OCI-LY7 (cell line): ENCODE results near the gene ASS1. TPM values are rescaled to one million over a fixed set of nuclear protein-coding genes. Genes with fewer than 3 reads are reported as not detected.

Experiments
- BruUV-seq: library from RNA; stranded (reverse); fragments of 400-500 nt; replicated peaks from 2 replicates; lab custom pipeline; 2021; lab: Mats Ljungman, UMichigan
- CTCF ChIA-PET: fragments of 300-600 bp; sonication (Branson Sonifier 250); formaldehyde crosslinking; loops from one replicate; lab custom pipeline; 2022; ENCODE audit warnings: antibody characterized with exemption; ENCODE audit not compliant: unreplicated experiment; lab: Charles Lee
- POLR2A ChIA-PET: fragments of 300-600 bp; sonication (Branson Sonifier 250); formaldehyde crosslinking; loops from one replicate; lab custom pipeline; 2022; ENCODE audit warnings: antibody characterized with exemption; lab: Charles Lee
- DNase-seq: peaks from one replicate; pipeline ENCODE4 v3.0.0-alpha.2; 2015; ENCODE audit warnings: low spot score
- H2AFZ ChIP-seq: fragments of 200-600 bp; sonication (generic), shearing (Covaris generic); 2 replicates; pipeline ENCODE4 v1.6.1; 2014; ENCODE audit warnings: mild to moderate bottlenecking, antibody characterized with exemption, low read length, moderate library complexity
- H3K27ac ChIP-seq: fragments of 200-600 bp; sonication (generic); 2 replicates; pipeline ENCODE4 v1.5.1; 2014; ENCODE audit warnings: mixed run types, low read depth, mild to moderate bottlenecking, moderate library complexity, low read length, inconsistent platforms; ENCODE audit not compliant: poor library complexity, severe bottlenecking
- H3K36me3 ChIP-seq: fragments of 200-600 bp; sonication (generic); 2 replicates; pipeline ENCODE4 v1.6.1; 2014; ENCODE audit warnings: mild to moderate bottlenecking, antibody characterized with exemption, low read length, moderate library complexity, mixed read lengths; ENCODE audit not compliant: insufficient read depth
- H3K4me1 ChIP-seq: fragments of 200-600 bp; sonication (generic); 2 replicates; pipeline ENCODE4 v1.5.1; 2014; ENCODE audit warnings: mild to moderate bottlenecking, low read length; ENCODE audit not compliant: insufficient read depth, poor library complexity, severe bottlenecking
- H3K4me2 ChIP-seq: fragments of 200-600 bp; sonication (generic); 2 replicates; pipeline ENCODE4 v1.6.1; 2014; ENCODE audit warnings: mild to moderate bottlenecking, low read length
- H3K4me3 ChIP-seq: fragments of 200-600 bp; sonication (generic); 2 replicates; pipeline ENCODE4 v1.5.1; 2014; ENCODE audit warnings: mild to moderate bottlenecking, low read depth, low read length; ENCODE audit not compliant: poor library complexity, severe bottlenecking
- H3K79me2 ChIP-seq: fragments of 200-600 bp; sonication (generic); 2 replicates; pipeline ENCODE4 v1.6.1; 2016; ENCODE audit warnings: low read depth, mild to moderate bottlenecking, low read length, moderate library complexity, mixed read lengths; ENCODE audit not compliant: insufficient read depth
- H3K9me2 ChIP-seq: fragments of 200-600 bp; sonication (generic); 2 replicates; pipeline ENCODE4 v1.6.1; 2016; ENCODE audit warnings: mild to moderate bottlenecking, low read length, mixed read lengths; ENCODE audit not compliant: insufficient read depth
- H3K9me3 ChIP-seq: fragments of 200-600 bp; sonication (generic); 2 replicates; pipeline ENCODE4 v1.6.1; 2014; ENCODE audit warnings: mild to moderate bottlenecking, mixed run types, low read length, mixed read lengths
- H4K20me1 ChIP-seq: fragments of 200-600 bp; sonication (generic); 2 replicates; pipeline ENCODE4 v1.6.1; 2014; ENCODE audit warnings: mild to moderate bottlenecking, antibody characterized with exemption, low read length, moderate library complexity, mixed read lengths; ENCODE audit not compliant: insufficient read depth
- EZH2phosphoT487 ChIP-seq: fragments of 200-600 bp; sonication (generic); IDR thresholded peaks from 2 replicates; pipeline ENCODE4 v1.6.1; 2018; ENCODE audit warnings: low read depth, borderline replicate concordance, mild to moderate bottlenecking, mixed run types, antibody characterized with exemption, low read length, moderate library complexity, mixed read lengths
- intact Hi-C: fragments of 100-400 bp; cut with micrococcal nuclease; formaldehyde crosslinking; loops from one replicate; pipeline ENCODE4 v1.10.0; 2022; ENCODE audit not compliant: unreplicated experiment
- total RNA-seq, 2 experiments: library from RNA; depleted of rRNA in 1 of 2; stranded (reverse); fragments of >200 nt in 1 of 2; shearing (Covaris generic) in 1 of 2; gene quantifications; 2 replicates each; pipeline ENCODE4 v1.2.3, GENCODE V29; 2014 to 2022
- TF ChIP-seq, protein P1 (sequence below): fragments of 200-600 bp; sonication (generic); conservative IDR thresholded peaks from 2 replicates; pipeline ENCODE4 v1.5.1; 2014; ENCODE audit warnings: mild to moderate bottlenecking, antibody characterized with exemption, low read length, moderate library complexity, mixed read lengths

The ASS1 gene
- total RNA-seq, 2 experiments from 2014 or later: 0.70 to 16.3 TPM

DNA sequence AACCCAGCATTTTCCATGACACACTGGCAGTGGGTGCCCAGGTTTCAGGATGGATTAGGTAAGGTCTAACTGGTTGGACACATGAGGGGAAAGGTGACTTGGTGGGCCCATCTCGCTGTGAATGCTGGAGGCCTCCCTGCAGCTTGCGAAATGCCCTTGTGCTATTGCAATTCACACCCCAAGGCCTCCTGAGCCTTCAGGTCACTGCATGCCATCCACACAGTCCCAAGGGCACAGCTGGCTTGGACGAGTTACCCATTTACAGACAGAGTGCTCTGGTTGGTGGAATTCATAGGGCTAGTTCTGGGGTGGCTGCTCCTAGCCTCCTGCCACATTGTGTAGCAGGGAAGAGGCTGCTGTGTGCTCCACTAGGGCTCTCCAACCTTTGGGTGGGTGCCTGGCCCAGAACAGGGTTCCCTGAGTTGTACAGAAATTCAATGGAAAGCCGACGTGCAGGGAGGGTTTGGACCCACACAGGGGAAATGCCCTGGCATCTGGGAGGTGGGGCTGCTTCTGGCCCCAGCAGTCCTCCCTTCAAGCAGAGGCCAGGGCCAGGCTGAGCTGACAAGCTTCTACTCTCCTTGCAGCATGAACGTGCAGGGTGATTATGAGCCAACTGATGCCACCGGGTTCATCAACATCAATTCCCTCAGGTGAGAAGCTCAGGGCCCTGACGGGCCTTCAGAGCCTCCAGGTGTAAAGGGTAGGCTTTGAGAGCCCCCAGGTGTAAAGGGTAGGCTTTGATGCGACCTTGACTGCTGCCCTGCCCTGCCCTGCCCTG is 54.3 kb downstream of the ASS1 start:
- H3K9me3 ChIP-seq: no peaks in the 10 kb centered on the region; the same call in 1 of the 2 replicates
- POLR2A ChIA-PET: no interaction called here

DNA sequence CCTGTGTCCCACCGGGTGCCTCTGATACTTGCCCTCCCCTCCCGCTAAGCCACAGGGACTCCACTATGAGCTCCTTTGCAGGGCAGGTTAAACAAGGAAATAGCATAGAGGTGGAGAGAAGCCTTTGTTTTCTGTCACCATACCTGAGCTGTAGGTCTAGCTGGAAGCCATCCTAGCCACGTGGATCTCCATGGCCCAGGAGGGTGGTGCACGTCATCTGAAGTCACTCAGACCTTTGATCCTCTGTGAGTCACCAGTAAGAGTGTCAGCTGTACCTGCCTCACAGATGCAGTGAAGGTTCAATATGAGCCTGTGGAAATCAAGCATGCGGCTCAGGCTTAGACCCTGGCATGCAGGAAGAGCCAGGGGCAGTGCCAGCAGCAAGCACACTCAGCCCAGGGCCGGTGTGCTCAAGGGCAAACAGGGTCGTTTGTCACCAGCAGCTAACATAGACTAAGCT is 55.1 kb downstream of the ASS1 start:
- Histone ChIP-seq H3K4me2 (no peak overlapping the region), H3K4me3 (no peak overlapping the region), H2AFZ (no peak overlapping the region), H3K36me3 (no peaks in the 10 kb centered on the region), H3K27ac (no peak overlapping the region), H3K9me2 (no peaks in the 10 kb centered on the region), H3K9me3 (no peaks in the 10 kb centered on the region; the same call in 1 of the 2 replicates), H3K79me2 (no peaks in the 10 kb centered on the region), H4K20me1 (no peaks in the 10 kb centered on the region), H3K4me1 (no peaks in the 10 kb centered on the region)
- DNase-seq: no peak
- BruUV-seq: no TSS peak
- POLR2A ChIA-PET: no interaction called here
- CTCF ChIA-PET: no interaction called here
- intact Hi-C loops: no loop called here
- TF ChIP-seq EZH2phosphoT487: no peak

More for the DNA sequence above, 54.3 kb downstream of the ASS1 start:
- no peak overlapping the region for H3K27ac ChIP-seq
- no TSS peak for BruUV-seq
- no peak overlapping the region for H2AFZ ChIP-seq
- no peaks in the 10 kb centered on the region for H3K4me1 ChIP-seq
- no peaks in the 10 kb centered on the region for H4K20me1 ChIP-seq
- H3K4me3 ChIP-seq: no peak overlapping the region
- no peaks in the 10 kb centered on the region for H3K9me2 ChIP-seq
- no peaks in the 10 kb centered on the region for H3K36me3 ChIP-seq
- no peak overlapping the region for H3K4me2 ChIP-seq
- H3K79me2 ChIP-seq: no peaks in the 10 kb centered on the region
- no peak for DNase-seq
- intact Hi-C loops: no loop called here
- CTCF ChIA-PET: no interaction called here
- TF ChIP-seq EZH2phosphoT487: no peak
- TF ChIP-seq, protein P1, sequence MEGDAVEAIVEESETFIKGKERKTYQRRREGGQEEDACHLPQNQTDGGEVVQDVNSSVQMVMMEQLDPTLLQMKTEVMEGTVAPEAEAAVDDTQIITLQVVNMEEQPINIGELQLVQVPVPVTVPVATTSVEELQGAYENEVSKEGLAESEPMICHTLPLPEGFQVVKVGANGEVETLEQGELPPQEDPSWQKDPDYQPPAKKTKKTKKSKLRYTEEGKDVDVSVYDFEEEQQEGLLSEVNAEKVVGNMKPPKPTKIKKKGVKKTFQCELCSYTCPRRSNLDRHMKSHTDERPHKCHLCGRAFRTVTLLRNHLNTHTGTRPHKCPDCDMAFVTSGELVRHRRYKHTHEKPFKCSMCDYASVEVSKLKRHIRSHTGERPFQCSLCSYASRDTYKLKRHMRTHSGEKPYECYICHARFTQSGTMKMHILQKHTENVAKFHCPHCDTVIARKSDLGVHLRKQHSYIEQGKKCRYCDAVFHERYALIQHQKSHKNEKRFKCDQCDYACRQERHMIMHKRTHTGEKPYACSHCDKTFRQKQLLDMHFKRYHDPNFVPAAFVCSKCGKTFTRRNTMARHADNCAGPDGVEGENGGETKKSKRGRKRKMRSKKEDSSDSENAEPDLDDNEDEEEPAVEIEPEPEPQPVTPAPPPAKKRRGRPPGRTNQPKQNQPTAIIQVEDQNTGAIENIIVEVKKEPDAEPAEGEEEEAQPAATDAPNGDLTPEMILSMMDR: no peak

DNA sequence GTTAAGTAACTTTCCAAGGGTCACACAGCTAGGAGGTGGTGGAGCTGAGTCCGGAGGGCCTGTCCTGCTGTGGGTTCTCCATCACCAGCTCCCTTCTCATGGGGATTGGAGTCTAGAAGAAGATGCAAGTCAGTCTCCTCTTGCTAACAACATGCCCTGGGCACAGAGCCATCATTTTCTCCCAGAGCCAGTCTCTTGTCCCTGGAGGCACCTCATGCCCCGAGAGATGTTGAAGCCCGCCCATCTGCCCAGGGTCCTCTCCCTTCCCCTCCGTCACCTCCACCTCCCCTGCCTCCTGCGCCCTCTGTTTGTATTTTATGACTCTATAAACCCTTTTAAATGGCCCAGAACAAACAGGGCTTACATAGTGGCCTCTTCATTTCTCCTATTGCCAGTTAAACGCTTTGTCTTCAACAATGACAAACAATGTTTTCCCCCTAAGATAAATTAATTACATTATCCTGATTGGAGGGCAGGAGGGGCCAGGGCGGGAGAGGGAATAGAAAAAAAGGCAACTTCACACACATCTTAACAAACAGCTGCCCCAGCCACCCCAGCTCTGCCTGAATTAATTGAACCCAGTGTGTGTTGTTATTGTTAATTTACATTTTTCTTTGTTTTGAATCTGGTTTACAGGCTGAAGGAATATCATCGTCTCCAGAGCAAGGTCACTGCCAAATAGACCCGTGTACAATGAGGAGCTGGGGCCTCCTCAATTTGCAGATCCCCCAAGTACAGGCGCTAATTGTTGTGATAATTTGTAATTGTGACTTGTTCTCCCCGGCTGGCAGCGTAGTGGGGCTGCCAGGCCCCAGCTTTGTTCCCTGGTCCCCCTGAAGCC is 55.8 kb downstream of the ASS1 start:
- Histone ChIP-seq H3K4me2 (no peak overlapping the region), H2AFZ (no peak overlapping the region)
- intact Hi-C loops: no loop called here

More for the DNA sequence above, 55.8 kb downstream of the ASS1 start:
- H3K27ac ChIP-seq: no peak overlapping the region
- H3K4me1 ChIP-seq: no peaks in the 10 kb centered on the region
- no peak for DNase-seq
- no peak for TF ChIP-seq EZH2phosphoT487
- TF ChIP-seq, protein P1: no peak
- POLR2A ChIA-PET: interaction anchor here (0.6 kb wide), 1 partner anchor 17 kb away, joined by 3 read pairs; no protein-coding TSS in a partner anchor
- no peaks in the 10 kb centered on the region for H3K79me2 ChIP-seq
- no TSS peak for BruUV-seq
- CTCF ChIA-PET: no interaction called here
- no peaks in the 10 kb centered on the region for H4K20me1 ChIP-seq
- H3K9me3 ChIP-seq: no peaks in the 10 kb centered on the region
- no peak overlapping the region for H3K4me3 ChIP-seq
- no peaks in the 10 kb centered on the region for H3K36me3 ChIP-seq
- no peaks in the 10 kb centered on the region for H3K9me2 ChIP-seq
